DND-41 (cell line): ENCODE measurements around the gene HMBS.

ENCODE experiments used
- CTCF ChIP-seq: IDR thresholded peaks from 2 replicates; pipeline ENCODE4 v1.5.1; 2012; ENCODE audit warnings: borderline replicate concordance, low read length, moderate library complexity, mild to moderate bottlenecking; ENCODE audit not compliant: poor library complexity, severe bottlenecking; ENCODE audit errors: extremely low read depth
- EZH2 ChIP-seq: IDR thresholded peaks from 3 replicates; pipeline ENCODE4 v1.6.1; 2012; ENCODE audit warnings: borderline replicate concordance, low read depth, mild to moderate bottlenecking, moderate library complexity, low read length, inconsistent platforms; ENCODE audit not compliant: severe bottlenecking

DNA sequence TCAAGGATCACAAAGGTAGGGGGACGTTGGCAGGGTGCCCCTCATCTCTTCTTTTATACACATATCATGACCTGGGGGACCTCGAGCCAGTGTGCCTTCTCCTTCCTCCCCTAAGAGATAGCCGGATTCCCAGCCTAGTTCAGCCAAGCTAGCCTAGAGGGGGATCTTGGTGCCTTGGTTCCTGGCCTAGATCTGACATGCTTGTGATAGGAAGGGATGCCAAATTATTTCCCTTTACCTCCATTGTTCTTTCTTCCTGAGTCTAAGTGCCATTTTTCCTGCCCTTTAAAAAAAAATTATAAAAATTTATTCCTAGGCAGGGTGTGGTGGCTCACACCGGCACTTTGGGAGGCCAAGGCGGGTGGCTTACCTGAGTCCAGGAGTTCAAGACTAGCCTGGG, 29.7 kb downstream of the HMBS start:
- TF ChIP-seq CTCF (no peak), EZH2 (no peak)
